Measurements from ENCODE around the gene NR4A1. TPM values are rescaled to one million over a fixed set of nuclear protein-coding genes. Genes with fewer than 3 reads are reported as not detected.

The NR4A1 gene
- total and polyA plus RNA-seq, 9 of the 15 experiments (the other 6 are each of a cell fraction or from before 2014, with no cell fraction given) = 0.07 to 4.7 (median 1.9) TPM; not detected in 1

- TF ChIP-seq, protein P1, sequence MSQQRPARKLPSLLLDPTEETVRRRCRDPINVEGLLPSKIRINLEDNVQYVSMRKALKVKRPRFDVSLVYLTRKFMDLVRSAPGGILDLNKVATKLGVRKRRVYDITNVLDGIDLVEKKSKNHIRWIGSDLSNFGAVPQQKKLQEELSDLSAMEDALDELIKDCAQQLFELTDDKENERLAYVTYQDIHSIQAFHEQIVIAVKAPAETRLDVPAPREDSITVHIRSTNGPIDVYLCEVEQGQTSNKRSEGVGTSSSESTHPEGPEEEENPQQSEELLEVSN (IDR thresholded peaks at IDR 0.05; ENCODE audit: borderline replicate concordance in 1 of 2, extremely low read depth in 1 of 2, insufficient read depth in 1 of 2, insufficient read length in 1 of 2, low read depth in 1 of 2, low read length in 1 of 2, poor library complexity in 1 of 2, severe bottlenecking in 1 of 2) = no peak
- TF ChIP-seq ELF1 (tag; IDR thresholded peaks at IDR 0.05) (peak; percentile 87), HDAC8 (tag; IDR thresholded peaks at IDR 0.05) (0 out of 2 replicates have a peak, but pooled peaks have one; percentile 32), TBP (optimal IDR thresholded peaks at IDR 0.05; ENCODE audit: low read depth, low read length) (peak; percentile 33), NFIC (IDR thresholded peaks at IDR 0.05) (peak; percentile 39; the same call in 1 of the 2 replicates), ZBTB12 (CRISPR knock-in tag; IDR thresholded peaks at IDR 0.05) (peak; percentile 70), U2AF1 (optimal IDR thresholded peaks at IDR 0.05; ENCODE audit: low read depth, low read length) (peak; percentile 80), EP300 (IDR thresholded peaks at IDR 0.05; ENCODE audit: low read length) (peak; percentile 68), MLX (CRISPR knock-in tag; conservative IDR thresholded peaks at IDR 0.05) (no peak), FIP1L1 (IDR thresholded peaks at IDR 0.05; ENCODE audit: low read depth, low read length, poor library complexity, severe bottlenecking) (peak; percentile 54), KDM4B (IDR thresholded peaks at IDR 0.05; ENCODE audit: borderline replicate concordance in 2 of 2, low read depth in 1 of 2) (peak in 1 of 2 experiments; percentile 83; a peak in 1 of 4 replicates), NUFIP1 (IDR thresholded peaks at IDR 0.05; ENCODE audit: partially characterized antibody) (peak; percentile 98), XRCC3 (IDR thresholded peaks at IDR 0.05) (no peak), ARID1B (IDR thresholded peaks at IDR 0.05) (peak; percentile 49), KDM2B (CRISPR knock-in tag; IDR thresholded peaks at IDR 0.05) (peak; percentile 48; the same call in 1 of the 2 replicates), HINFP (tag; conservative IDR thresholded peaks at IDR 0.05; ENCODE audit: low read depth) (peak; percentile 96), EWSR1 (IDR thresholded peaks at IDR 0.05; ENCODE audit: borderline replicate concordance, low read depth, partially characterized antibody) (no peak)
- TF ChIP-seq, protein P2, sequence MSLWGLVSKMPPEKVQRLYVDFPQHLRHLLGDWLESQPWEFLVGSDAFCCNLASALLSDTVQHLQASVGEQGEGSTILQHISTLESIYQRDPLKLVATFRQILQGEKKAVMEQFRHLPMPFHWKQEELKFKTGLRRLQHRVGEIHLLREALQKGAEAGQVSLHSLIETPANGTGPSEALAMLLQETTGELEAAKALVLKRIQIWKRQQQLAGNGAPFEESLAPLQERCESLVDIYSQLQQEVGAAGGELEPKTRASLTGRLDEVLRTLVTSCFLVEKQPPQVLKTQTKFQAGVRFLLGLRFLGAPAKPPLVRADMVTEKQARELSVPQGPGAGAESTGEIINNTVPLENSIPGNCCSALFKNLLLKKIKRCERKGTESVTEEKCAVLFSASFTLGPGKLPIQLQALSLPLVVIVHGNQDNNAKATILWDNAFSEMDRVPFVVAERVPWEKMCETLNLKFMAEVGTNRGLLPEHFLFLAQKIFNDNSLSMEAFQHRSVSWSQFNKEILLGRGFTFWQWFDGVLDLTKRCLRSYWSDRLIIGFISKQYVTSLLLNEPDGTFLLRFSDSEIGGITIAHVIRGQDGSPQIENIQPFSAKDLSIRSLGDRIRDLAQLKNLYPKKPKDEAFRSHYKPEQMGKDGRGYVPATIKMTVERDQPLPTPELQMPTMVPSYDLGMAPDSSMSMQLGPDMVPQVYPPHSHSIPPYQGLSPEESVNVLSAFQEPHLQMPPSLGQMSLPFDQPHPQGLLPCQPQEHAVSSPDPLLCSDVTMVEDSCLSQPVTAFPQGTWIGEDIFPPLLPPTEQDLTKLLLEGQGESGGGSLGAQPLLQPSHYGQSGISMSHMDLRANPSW (CRISPR knock-in tag; IDR thresholded peaks at IDR 0.05) = no peak
Measured at GRCh38 chr12:52069327-52070184, 18.3 kb downstream of the NR4A1 start, which contains the start of gene ATG101 (continued).

Data from K562 (cell line).